KMS-11 (cell line): ENCODE results near the gene ITPR3.

Experiments
- H2AFZ ChIP-seq: fragments of 200-600 bp; sonication (generic); 2 replicates; pipeline ENCODE4 v1.6.1; 2016; ENCODE audit warnings: antibody characterized with exemption, mixed run types, low read depth
- H3K27ac ChIP-seq: fragments of 200-600 bp; sonication (generic); 2 replicates; pipeline ENCODE4 v1.6.1; 2016; ENCODE audit warnings: mild to moderate bottlenecking, mixed run types
- H3K27me3 ChIP-seq: fragments of 200-600 bp; sonication (generic); 2 replicates; pipeline ENCODE4 v1.6.1; 2017; ENCODE audit warnings: mild to moderate bottlenecking, low read depth, mixed run types, moderate library complexity; ENCODE audit not compliant: insufficient read depth
- H3K36me3 ChIP-seq: fragments of 200-600 bp; sonication (generic); 2 replicates; pipeline ENCODE4 v1.6.1; 2017; ENCODE audit warnings: mild to moderate bottlenecking, mixed run types; ENCODE audit not compliant: insufficient read depth
- H3K4me1 ChIP-seq: fragments of 200-600 bp; sonication (generic); 2 replicates; pipeline ENCODE4 v1.6.1; 2016; ENCODE audit warnings: mild to moderate bottlenecking, low read depth, mixed run types; ENCODE audit not compliant: poor library complexity, severe bottlenecking
- H3K4me2 ChIP-seq: fragments of 200-600 bp; sonication (generic); 2 replicates; pipeline ENCODE4 v1.7.0; 2016; ENCODE audit warnings: mild to moderate bottlenecking, mixed run types
- H3K4me3 ChIP-seq: fragments of 200-600 bp; sonication (generic); IDR thresholded peaks from 2 replicates; pipeline ENCODE4 v1.6.1; 2017; ENCODE audit warnings: low read depth, low read length, mixed read lengths; ENCODE audit not compliant: insufficient read depth
- H3K79me2 ChIP-seq: fragments of 200-600 bp; sonication (generic); 2 replicates; pipeline ENCODE4 v1.6.1; 2016; ENCODE audit warnings: low read depth, mixed run types; ENCODE audit not compliant: insufficient read depth
- H3K9ac ChIP-seq: fragments of 200-600 bp; sonication (generic); 2 replicates; pipeline ENCODE4 v1.6.1; 2016; ENCODE audit warnings: mild to moderate bottlenecking, mixed run types
- H4K20me1 ChIP-seq: fragments of 200-600 bp; sonication (generic); 2 replicates; pipeline ENCODE4 v1.6.1; 2016; ENCODE audit warnings: mild to moderate bottlenecking, mixed run types; ENCODE audit not compliant: insufficient read depth
- TF ChIP-seq, protein P1 (sequence below): fragments of 200-600 bp; sonication (generic); conservative IDR thresholded peaks from 2 replicates; pipeline ENCODE4 v1.6.1; 2017; ENCODE audit warnings: low read depth, mild to moderate bottlenecking, antibody characterized with exemption, low read length, moderate library complexity, mixed read lengths

ITPR3 gene

DNA sequence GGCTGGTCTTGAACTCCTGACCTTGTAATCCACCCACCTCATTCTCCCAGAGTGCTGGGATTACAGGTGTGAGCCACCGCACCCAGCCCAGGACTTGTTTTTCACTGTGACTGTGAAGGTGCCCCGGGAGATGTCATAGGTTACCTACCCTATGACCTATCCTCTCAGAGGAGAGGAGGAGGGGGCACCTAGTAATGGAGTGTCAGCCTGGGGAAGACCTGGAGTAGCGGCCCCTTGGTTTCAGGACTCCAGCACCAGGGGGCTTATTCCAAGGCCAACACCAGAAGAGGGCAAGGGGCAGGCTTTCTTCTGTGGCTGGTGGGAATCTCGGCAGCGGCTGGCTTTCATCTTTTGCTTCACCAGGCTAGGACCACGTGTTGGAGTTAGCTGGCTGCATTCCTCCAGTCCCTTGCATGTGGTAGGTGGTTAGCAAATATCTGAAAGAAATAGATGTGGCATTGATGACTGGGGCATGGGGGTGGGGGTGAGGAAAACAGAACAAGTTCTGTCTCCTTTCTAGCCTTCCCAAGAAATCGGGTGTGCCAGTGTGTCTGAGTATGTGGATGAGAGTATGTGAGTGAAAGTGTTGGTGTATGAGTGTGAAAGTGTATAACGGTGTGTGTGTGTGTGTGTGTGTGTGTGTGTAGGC, 7.9 kb upstream of the ITPR3 start:
- Histone ChIP-seq H3K9ac (no peak overlapping the region), H3K27me3 (no peaks in the 10 kb centered on the region), H2AFZ (no peak overlapping the region), H3K4me3 (no peak overlapping the region), H4K20me1 (no peaks in the 10 kb centered on the region), H3K4me2 (no peak overlapping the region), H3K4me1 (peaks cover 7% of the 10 kb centered on the region), H3K27ac (no peak overlapping the region), H3K79me2 (no peaks in the 10 kb centered on the region), H3K36me3 (no peaks in the 10 kb centered on the region)
- TF ChIP-seq, protein P1, sequence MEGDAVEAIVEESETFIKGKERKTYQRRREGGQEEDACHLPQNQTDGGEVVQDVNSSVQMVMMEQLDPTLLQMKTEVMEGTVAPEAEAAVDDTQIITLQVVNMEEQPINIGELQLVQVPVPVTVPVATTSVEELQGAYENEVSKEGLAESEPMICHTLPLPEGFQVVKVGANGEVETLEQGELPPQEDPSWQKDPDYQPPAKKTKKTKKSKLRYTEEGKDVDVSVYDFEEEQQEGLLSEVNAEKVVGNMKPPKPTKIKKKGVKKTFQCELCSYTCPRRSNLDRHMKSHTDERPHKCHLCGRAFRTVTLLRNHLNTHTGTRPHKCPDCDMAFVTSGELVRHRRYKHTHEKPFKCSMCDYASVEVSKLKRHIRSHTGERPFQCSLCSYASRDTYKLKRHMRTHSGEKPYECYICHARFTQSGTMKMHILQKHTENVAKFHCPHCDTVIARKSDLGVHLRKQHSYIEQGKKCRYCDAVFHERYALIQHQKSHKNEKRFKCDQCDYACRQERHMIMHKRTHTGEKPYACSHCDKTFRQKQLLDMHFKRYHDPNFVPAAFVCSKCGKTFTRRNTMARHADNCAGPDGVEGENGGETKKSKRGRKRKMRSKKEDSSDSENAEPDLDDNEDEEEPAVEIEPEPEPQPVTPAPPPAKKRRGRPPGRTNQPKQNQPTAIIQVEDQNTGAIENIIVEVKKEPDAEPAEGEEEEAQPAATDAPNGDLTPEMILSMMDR: no peak

DNA sequence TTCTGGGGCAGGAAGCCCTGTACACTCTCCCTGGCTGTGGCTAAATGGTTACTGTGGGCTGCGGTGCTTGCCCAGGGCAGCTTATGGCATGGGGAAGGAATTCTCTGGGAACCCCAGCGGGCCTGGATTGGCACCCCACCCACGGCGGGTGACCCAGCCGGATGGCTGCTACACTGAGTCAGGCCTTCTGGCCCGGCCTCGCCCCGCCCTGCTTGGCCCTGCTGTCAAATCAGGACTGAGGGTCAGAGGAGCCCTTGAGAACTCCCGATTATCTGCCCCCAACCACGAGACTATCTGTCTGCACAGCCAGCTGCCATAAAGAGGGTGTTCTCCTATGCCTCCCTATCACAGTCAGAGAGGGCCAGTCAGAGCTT, 7.3 kb upstream of the ITPR3 start:
- Histone ChIP-seq H3K4me1 (peaks cover 6% of the 10 kb centered on the region), H3K79me2 (no peaks in the 10 kb centered on the region), H3K36me3 (no peaks in the 10 kb centered on the region), H3K4me3 (no peak overlapping the region), H3K27ac (no peak overlapping the region), H2AFZ (no peak overlapping the region), H4K20me1 (no peaks in the 10 kb centered on the region), H3K27me3 (no peaks in the 10 kb centered on the region), H3K9ac (no peak overlapping the region), H3K4me2 (no peak overlapping the region)
- TF ChIP-seq, protein P1: no peak

DNA sequence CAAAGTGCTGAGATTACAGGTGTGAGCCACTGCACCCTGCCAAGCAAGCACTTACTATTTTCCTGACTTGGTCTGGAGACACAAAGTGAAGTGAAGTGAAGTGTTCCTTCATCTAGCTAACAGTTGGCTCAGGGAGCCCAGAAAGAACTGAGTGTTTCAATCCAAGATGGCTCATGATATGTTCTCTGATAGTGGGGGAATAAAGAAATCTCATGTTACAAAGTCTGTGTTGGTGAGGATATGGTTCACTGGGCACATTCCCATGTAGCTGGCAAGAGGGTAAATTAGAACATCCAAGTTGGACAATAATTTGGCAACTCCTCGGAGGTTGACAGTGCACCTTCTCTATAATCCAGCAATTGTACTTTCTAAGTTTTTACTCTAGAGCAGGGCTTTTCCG, 5.0 kb upstream of the ITPR3 start:
- Histone ChIP-seq H3K27ac (no peak overlapping the region), H3K9ac (no peak overlapping the region), H2AFZ (no peak overlapping the region), H3K4me1 (peaks cover 11% of the 10 kb centered on the region), H4K20me1 (no peaks in the 10 kb centered on the region), H3K27me3 (no peaks in the 10 kb centered on the region), H3K4me3 (no peak overlapping the region), H3K4me2 (no peak overlapping the region), H3K79me2 (no peaks in the 10 kb centered on the region), H3K36me3 (no peaks in the 10 kb centered on the region)
- TF ChIP-seq, protein P1: no peak

DNA sequence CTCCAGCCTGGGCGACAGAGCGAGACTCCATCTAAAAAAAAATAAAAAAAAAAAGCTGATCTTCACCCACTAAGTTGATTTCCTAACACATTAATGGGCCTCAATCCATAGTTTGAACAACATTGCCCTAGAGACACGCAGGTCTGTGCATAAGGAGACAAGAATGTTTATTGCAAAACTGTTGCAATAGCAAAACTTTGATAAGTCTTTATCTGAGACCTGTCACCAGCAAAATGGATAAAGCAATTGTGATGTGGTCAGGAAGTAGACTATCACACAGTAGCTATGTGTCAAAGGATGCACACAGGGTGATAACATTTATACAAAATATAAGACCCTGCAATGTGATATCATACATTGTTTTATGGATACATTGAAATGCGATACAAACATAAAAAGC, 4.2 kb upstream of the ITPR3 start:
- Histone ChIP-seq H2AFZ (no peak overlapping the region), H3K4me2 (no peak overlapping the region), H3K4me3 (no peak overlapping the region), H3K36me3 (no peaks in the 10 kb centered on the region), H3K4me1 (peaks cover 11% of the 10 kb centered on the region), H4K20me1 (no peaks in the 10 kb centered on the region), H3K79me2 (peaks cover 2% of the 10 kb centered on the region; the same call in 1 of the 2 replicates), H3K9ac (no peak overlapping the region), H3K27me3 (no peaks in the 10 kb centered on the region), H3K27ac (no peak overlapping the region)
- TF ChIP-seq, protein P1: no peak
